ENCODE measurements around the gene PTGR2.

DNA sequence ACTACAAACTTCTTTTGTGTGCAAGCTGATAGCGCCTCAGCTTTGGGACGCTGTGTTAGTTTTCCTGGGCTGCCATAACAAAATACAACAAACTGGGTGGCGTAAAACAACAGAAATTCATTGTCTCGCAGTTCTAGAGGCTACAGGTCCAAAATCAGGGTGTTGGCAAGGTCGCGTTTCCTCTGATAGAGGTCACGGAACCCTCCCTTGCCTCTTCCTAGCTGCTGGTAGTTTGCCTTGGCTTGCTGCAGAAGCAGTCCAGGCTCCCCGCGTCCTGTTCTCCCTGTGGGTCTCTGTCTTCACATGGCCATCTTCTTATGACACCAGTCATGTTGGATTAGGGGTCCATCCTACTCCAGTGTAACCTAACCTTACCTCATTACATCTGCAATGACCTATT, 32.8 kb upstream of the PTGR2 start:
- TF ChIP-seq, protein P1, sequence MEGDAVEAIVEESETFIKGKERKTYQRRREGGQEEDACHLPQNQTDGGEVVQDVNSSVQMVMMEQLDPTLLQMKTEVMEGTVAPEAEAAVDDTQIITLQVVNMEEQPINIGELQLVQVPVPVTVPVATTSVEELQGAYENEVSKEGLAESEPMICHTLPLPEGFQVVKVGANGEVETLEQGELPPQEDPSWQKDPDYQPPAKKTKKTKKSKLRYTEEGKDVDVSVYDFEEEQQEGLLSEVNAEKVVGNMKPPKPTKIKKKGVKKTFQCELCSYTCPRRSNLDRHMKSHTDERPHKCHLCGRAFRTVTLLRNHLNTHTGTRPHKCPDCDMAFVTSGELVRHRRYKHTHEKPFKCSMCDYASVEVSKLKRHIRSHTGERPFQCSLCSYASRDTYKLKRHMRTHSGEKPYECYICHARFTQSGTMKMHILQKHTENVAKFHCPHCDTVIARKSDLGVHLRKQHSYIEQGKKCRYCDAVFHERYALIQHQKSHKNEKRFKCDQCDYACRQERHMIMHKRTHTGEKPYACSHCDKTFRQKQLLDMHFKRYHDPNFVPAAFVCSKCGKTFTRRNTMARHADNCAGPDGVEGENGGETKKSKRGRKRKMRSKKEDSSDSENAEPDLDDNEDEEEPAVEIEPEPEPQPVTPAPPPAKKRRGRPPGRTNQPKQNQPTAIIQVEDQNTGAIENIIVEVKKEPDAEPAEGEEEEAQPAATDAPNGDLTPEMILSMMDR (IDR thresholded peaks at IDR 0.05; ENCODE audit: insufficient read depth, low read length), result no peak
- no peak for TF ChIP-seq SPI1 (IDR thresholded peaks at IDR 0.05; ENCODE audit: borderline replicate concordance, low read depth)
